ENCODE data around the gene BMERB1.

BMERB1 gene

DNA sequence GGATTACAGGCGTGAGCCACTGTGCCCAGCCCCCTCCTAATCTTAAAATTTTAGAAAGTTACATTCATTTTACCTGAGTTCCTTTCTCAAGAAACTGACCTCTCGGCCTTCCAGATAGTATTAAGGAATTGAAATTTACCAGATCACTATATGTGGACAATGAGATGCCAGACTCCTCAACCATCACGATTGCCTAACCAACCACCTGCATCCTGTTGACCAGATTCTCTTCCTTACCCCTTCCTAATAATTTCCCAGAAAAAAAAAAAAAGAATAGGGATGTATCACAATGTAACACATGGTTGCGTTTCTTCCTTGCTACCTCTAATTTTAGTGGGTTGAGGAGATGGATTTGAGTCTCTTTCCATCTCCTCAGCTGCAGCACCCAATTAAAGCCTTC, 72.1 kb downstream of the BMERB1 start:
- no peak for DNase-seq

DNA sequence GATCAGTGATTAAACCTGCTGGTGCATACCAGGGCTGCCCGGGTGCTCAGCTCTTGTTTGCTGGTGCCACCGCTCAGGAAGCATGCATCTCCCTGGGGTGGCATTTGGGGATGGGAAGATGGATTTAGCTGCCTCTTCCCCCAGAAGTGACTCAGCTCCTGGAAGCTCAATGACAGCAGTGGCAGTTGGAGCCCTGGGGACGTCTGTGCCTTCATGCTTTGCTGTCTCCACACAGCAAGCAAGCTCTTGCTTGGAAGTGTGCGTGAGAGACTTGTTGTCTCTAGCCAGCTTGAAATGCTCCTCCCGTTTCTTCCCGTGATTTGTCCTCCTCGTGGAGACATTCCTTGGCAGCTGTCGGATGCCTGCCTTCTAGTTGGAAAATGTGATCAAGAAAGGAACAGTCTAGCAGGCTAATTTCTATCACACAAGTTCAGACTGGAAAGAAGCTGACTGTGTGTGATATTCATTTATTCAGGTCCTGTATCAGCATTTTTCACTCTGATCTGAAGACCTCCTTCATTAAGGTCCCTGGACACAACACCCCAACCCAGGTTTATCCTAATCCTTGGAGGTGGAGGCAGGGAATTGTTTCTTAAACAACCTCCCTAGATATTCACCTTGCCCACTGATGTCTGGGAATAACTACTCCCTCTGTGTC, 73.0 kb downstream of the BMERB1 start:
- no peak for DNase-seq

DNA sequence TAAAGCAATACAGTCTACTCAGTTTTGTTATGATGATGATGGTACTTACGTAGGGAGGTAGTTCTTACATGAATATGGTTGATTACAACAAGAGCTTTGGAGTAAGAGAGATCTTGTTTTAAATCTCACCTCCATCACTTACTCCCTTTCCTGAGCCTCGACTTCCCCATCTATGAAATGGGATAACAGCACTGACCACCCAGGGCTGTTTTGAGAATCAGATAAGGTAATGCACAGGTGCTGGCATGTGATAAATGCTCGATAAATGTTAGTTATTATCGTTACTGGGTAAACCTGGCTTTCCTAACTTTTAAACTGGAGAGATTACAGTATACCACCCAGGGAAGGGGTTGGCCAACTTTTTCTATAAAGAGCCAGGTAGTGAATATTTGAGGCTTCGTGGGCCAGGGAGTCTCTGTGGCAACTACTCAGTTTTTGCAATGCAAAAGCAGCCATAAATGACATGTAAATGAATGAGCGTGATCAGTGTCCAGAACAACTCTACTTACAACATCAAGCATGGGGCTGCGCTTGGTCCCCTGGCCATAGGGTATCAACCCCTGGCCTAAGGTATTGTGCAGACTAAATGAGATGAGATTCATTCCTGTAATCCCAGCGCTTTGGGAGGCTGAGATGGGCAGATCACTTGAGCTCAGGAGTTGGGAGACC, 73.7 kb downstream of the BMERB1 start:
- DNase-seq = no peak

GRCh38 chr16:15509051-15509592, 74.7 kb downstream of the BMERB1 start:
- no peak for DNase-seq

DNA sequence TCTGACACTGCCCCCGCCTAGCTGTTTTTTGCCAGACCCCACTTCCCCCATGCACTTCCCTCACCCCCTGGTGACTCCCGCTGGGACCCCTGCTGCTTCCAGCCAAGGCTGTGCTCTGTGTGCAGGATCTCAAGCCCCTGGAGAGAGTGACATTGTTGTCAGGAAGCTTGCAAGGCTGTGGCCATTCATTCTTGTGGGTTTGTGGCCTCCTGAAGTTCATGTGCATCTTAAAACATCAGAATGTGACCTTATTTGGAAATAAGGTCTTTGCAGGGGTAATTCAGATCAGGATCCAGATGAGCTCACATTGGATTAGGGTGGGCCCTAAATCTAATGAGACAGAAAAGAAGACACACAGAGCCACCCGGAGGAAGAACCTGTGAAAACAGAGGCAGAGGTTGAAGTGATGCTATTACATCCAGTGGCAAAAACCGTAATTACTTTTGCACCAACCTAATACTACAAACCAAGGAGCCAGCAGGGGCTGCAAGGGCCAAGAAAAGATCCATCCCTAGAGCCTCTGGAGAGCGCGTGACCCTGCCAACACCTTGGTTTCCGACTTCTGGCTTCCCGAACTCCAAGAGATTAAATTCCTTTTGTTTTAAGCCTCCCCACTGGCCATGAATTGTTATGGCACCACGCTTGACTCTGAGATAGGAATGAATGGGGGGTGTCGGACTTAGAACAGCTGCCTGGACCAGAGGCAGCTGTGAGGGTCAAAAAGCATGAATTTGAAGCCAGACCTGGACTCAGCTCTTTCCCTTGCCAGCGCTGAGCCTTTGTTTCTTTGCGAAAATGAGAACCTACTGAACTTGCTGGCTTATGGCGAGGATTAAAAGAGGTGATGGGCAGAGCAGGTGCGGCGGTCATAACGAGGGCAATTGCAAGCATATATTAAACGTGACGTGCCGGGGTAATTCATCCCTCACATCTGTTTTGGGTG, 75.5 kb downstream of the BMERB1 start:
- DNase-seq = peak; percentile 32

GRCh38 chr16:15510992-15511391, 76.6 kb downstream of the BMERB1 start:
- no peak for DNase-seq

- DNase-seq = no peak
These were observed 77.5 kb downstream of the BMERB1 start for GRCh38 chr16:15511759-15512487.

- no peak for DNase-seq
These were observed 78.8 kb downstream of the BMERB1 start for GRCh38 chr16:15513156-15513555.

GRCh38 chr16:15515992-15516391, 81.6 kb downstream of the BMERB1 start:
- DNase-seq = no peak

DNA sequence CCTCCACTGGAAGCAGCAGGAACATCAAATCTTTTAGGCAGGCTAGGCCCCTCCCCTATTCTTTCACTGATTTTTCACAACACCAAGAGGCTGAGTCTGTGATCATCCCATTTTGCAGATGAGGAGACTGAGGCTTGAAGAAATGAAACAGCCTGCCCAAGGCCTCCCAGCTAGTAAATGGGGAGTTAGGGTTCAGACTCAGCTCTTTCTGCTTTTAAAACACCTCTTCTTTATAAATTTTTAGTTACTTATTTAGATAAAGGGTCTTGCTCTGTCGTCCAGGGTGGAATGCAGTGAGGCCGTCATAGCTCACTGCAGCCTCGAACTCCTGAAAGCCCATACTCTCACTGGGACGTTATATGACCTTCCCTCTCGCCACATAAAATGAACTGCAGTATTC, 82.2 kb downstream of the BMERB1 start:
- no peak for DNase-seq

DNA sequence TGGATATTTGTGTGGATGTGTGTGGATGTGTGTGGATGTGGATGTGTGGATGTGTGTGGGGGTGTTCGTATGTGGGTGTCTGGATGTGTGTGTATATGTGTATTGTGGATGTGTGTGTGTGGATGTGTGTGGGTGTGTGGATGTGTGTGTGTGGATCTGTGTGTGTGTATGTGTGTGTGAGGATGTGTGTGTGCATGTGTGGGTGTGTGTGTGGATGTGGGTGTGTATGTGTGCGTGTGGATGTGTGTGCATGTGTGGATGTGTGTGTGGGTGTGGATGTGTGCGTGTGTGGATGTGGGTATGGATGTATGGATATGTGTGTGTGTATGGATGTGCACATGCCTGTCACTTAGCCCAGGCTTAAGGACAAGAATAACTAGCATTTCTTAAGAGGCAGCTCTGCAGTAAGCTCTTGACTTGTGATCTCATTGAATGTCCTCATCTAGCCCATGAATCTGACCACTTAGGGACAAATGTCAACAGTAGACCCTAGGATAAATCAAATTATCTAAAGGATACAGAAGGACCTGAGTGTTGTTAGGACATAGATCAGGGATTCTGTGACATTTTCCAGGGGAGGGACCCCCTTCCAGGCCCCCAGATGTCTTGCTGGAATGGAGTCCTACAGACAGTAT, 83.5 kb downstream of the BMERB1 start:
- DNase-seq = no peak

DNA sequence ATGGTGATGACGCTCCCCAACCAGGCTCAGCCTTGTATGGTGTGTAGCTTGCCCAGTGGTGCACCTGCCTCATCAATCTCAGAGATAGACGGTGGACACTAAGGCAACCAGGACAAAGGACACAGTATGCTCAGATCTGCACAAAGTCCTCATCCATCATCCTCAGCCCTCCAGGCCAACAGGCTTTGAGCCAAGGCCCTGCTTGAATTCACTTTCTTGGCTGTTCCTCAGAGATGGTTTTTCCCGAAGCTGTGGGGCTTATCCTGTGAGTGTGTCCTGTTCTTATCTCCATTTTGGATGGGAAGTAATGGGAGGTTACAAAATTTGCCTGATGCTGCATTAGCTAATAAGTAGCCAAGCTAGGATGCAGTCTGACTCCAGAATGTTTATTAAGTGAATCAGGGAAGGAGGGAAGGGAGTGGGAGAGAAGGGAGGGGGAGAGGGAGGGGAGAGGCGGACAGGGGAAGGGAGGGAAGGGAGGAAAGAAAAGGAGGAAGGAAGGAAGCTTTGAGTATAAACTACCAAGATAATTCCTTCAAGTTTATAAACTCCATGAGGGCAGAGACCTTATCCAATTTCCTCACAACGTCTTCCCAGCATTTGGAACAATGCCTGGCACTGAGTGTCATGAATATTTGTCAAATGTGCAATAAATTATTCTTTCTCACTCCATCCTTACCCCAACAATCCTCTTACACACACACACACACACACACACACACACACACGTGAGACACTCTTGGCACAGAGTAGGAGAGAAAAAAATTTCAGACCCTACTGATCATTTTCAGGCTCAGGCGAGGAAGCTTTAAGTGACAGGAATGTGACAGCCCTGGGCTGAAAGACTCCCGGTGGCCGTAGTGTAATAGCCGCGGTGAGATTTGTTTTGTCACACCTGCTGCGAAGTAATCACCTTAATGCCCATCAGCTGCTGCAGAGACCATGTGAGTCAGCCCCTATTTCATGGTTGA, 84.3 kb downstream of the BMERB1 start:
- no peak for DNase-seq

DNA sequence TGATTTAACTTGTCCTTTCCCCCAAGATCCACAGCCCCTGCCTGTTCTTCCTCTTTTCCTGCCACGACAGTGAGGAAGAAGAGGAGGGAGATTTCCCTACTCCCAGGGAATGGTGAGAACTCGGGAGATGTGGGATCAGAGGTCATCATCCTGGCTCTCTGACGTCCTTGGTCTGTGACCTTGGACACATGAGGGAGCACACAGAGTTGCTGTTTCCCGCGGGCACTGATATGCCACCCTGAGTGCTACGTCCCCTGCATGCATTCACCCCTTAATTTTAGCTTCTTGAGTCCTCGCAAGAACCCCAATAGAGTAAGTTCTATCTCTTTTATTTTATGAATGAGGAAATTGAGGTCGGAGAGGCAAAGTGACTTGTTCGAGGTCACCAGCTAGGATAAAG, 85.4 kb downstream of the BMERB1 start:
- no peak for DNase-seq

GRCh38 chr16:15521390-15521757, 87.0 kb downstream of the BMERB1 start:
- DNase-seq = no peak

GRCh38 chr16:15521758-15522509, 87.5 kb downstream of the BMERB1 start:
- DNase-seq = peak; percentile 99

DNA sequence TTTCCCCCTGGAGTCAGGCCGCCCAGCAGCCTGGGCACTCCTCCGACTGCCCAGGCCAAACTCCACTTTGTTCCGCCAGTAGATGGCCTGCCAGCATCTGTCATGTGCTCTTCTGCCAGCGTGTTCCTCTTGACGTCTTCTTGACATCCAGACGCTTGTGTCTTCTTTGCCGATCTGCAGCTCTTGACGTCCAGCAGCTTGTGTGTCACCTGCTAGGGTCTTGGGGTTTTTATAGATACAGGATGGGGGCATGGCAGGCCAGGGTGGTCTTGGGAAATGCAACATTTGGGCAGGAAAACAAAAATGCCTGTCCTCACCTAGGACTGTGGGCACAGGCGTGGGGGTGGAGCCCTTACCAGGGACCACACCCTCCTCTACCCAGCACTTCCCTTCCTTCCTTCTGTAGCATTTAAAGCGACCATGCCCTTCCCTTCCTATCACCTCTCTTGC, 88.7 kb downstream of the BMERB1 start:
- peak; percentile 82 for DNase-seq

DNA sequence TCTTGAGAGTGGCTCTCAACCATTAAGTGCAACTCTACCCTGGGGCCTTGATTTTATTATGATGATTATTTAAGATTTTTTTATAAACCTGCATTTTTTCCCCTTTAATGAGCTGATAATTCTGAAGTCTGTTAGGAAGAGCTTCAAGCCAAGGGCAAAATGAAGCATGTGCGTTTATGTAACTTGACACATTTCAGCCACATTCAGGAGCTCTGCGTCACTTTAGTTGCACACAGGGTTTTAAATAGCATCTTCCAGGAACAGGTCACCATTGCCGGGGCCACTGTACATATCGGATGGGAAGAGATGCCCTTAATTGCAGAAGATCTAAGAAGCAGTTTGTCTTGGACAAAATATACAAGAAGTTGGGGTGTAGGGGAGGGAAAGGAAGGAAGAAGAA, 89.6 kb downstream of the BMERB1 start:
- DNase-seq = no peak

DNA sequence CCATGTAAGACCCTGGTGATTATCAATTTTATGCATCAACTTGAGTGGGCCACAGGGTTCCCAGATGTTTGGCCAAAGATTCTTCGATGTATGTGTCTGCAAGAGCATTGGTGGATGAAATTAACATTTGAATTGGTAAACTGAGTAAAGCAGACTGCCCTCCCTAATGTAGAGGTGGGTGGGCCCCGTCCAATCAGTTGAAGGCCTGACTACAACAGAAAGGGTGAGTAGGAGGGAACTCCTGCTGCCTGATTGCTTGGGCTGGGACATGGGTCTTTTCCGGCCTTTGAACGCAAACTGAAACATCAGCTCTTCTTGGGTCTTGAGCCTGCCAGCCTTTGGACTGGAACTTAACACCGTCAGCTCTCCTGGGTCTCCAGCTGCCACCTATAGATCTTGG, 90.6 kb downstream of the BMERB1 start:
- DNase-seq = no peak

DNA sequence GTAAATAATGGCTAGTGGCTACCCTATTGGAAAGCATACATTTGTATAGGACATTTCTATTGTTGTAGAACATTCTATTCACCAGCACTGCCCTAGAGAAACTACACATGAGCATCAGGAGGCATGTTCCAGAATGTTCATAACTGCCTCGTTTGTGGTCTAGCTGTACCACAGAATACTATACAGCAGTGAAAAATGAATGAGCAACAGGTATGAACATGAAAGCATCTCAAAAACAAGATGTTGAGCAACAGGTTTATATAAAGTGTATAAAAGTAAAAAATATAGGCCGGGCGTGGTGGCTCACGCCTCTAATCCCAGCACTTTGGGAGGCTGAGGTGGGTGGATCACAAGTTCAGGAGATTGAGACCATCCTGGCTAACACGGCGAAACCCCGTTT, 91.7 kb downstream of the BMERB1 start:
- DNase-seq = no peak

DNA sequence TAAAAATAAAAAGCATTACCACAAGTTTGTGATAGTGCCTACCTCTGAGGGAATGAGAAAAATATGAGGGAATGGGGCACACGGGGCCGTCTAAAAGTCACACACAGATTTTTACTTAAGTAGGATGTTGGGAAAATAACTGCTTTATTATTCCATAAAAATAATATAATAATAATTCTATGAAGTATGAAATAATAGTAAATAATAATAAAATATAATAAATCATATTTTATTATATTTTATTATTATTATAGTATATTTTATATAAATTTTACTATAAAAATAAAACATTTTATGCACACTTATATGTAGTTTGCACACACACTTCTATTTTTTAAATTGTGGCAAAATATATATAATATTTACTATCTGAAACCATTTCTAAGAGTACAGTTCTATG, 92.3 kb downstream of the BMERB1 start:
- no peak for DNase-seq
